ENCODE data around the gene STAT3.
"Not testable (repeated sequence)": the region's sequence is repeated elsewhere in the genome, so short reads cannot be mapped to it uniquely, and the experiment has no call there.

DNA sequence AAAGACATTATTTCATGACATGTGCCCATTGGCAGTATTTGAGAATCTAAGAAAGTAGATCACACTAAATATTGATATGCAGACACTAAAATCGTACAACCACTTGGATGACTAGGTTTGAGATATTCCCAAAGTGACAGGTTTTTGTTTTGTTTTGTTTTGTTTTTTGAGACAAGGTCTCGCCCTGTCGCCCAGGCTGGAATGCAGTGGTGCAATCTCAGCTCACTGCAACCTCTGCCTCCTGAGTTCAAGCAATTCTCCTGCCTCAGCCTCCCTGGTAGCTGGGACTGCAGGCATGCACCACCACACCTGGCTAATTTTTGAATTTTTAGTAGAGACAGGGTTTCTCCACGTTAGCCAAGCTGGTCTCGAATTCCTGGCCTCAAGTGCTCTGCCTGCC is 19.9 kb downstream of the STAT3 start:
- TF ChIP-seq, protein P1, sequence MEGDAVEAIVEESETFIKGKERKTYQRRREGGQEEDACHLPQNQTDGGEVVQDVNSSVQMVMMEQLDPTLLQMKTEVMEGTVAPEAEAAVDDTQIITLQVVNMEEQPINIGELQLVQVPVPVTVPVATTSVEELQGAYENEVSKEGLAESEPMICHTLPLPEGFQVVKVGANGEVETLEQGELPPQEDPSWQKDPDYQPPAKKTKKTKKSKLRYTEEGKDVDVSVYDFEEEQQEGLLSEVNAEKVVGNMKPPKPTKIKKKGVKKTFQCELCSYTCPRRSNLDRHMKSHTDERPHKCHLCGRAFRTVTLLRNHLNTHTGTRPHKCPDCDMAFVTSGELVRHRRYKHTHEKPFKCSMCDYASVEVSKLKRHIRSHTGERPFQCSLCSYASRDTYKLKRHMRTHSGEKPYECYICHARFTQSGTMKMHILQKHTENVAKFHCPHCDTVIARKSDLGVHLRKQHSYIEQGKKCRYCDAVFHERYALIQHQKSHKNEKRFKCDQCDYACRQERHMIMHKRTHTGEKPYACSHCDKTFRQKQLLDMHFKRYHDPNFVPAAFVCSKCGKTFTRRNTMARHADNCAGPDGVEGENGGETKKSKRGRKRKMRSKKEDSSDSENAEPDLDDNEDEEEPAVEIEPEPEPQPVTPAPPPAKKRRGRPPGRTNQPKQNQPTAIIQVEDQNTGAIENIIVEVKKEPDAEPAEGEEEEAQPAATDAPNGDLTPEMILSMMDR (IDR thresholded peaks at IDR 0.05) = not testable (repeated sequence)
- not testable (repeated sequence) for TF ChIP-seq POLR2A (IDR thresholded peaks at IDR 0.05)
